Heart left ventricle (tissue), 16 donors: ENCODE data around the gene ULK4. TPM values are rescaled to one million over a fixed set of nuclear protein-coding genes. Genes with fewer than 3 reads are reported as not detected.

ENCODE experiments used
- ATAC-seq, 4 donors: fragments of 200-7000 bp; cut with Tn5 transposase; one replicate each; pipeline ENCODE4 v1.9.1; 2020 to 2022; ENCODE audit warnings: moderate library complexity in 4 of 4, mild to moderate bottlenecking in 3 of 4, moderate number of reproducible peaks in 1 of 4
- DNase-seq, 5 donors: peaks; one replicate each; pipeline ENCODE4 v3.0.0-alpha.2; 2020
- H3K27ac ChIP-seq, 12 donors: fragments of 200-600 bp; sonication (generic) in 4 of 12; one replicate each; pipeline versions ENCODE4 v1.5.0 to v1.8.0; 2016 to 2022; ENCODE audit warnings: mild to moderate bottlenecking in 2 of 12
- H3K27me3 ChIP-seq, 9 donors: fragments of 200-600 bp; sonication (generic) in 2 of 9; one replicate each; pipeline versions ENCODE4 v1.5.1 to v1.8.0; 2016 to 2022; ENCODE audit warnings: mild to moderate bottlenecking in 3 of 9
- H3K36me3 ChIP-seq, 9 donors: fragments of 200-600 bp; sonication (generic) in 2 of 9; one replicate each; pipeline versions ENCODE4 v1.5.0 to v1.8.0; 2018 to 2022; ENCODE audit warnings: mild to moderate bottlenecking in 2 of 9
- H3K4me1 ChIP-seq, 12 donors: fragments of 200-600 bp; sonication (generic) in 4 of 12; one replicate each; pipeline versions ENCODE4 v1.5.0 to v1.8.0; 2016 to 2022; ENCODE audit warnings: mild to moderate bottlenecking in 3 of 12
- H3K4me3 ChIP-seq, 12 donors: fragments of 200-600 bp; sonication (generic) in 4 of 12; one replicate each; pipeline versions ENCODE4 v1.5.0 to v1.8.0; 2017 to 2022; ENCODE audit warnings: mild to moderate bottlenecking in 9 of 12, moderate library complexity in 4 of 12
- H3K9me3 ChIP-seq, 12 donors: fragments of 200-600 bp; sonication (generic) in 4 of 12; one replicate each; pipeline versions ENCODE4 v1.5.0 to v1.8.0; 2016 to 2022; ENCODE audit warnings: mild to moderate bottlenecking in 1 of 12
- POLR2A ChIP-seq, 2 donors: fragments of 450-650 bp; IDR thresholded peaks; one replicate each; pipeline ENCODE4 v1.6.1; 2017; ENCODE audit warnings: antibody characterized with exemption in 2 of 2, mild to moderate bottlenecking in 2 of 2, moderate library complexity in 2 of 2
- WGBS, 4 donors: extraction: QIAGEN DNeasy Blood & Tissue Kit in 2 of 4; methylation state at CpG; one replicate each; pipeline versions ENCODE4 v1.1.5 to v1.1.7; 2013 to 2018; 5-methylcytosine and 5-hydroxymethylcytosine counted together
- intact Hi-C, 10 donors: fragments of 100-400 bp; cut with DNase I; formaldehyde crosslinking; loops; one replicate each; pipeline versions ENCODE4 v1.11.1 to v1.14.2; 2022
- polyA plus RNA-seq, 2 donors: library from polyadenylated mRNA; stranded (reverse); fragments of 200-250 nt; gene quantifications; one replicate each; pipeline ENCODE4 v1.2.3, GENCODE V29; 2013
- total RNA-seq, 9 donors: library from RNA; depleted of rRNA in 2 of 9; stranded (reverse); fragments of >200 nt in 2 of 9; fragmentation: NEBNext Ultra II Directional in 3 of 9; extraction: Animal tissue kit (Norgen Biotek cat#: 25700) in 3 of 9; gene quantifications; one replicate each; pipeline versions ENCODE4 v1.1.0 to v1.2.4, GENCODE V29; 2016 to 2023
- TF ChIP-seq, protein P1 (sequence below), 12 donors: fragments of 200-600 bp; sonication (generic) in 4 of 12; IDR thresholded peaks; one replicate each; pipeline versions ENCODE4 v1.5.0 to v1.8.0; 2018 to 2022; ENCODE audit warnings: antibody characterized with exemption in 12 of 12, mild to moderate bottlenecking in 5 of 12
- donor health status: ischemic (EF 13 %, LVEDD 7.1; RV severe dilation, severe dysfunction).
- donor health status: healthy with polysubstance abuse.
- donor health status: DM: no; HTN: yes; CAD: no.
- donor health status: DM: no; HTN: no; CAD: no.
- donor health status: ischemic (EF 25% LVEDD 6.9; RV normal size, moderate dysfunction).
- donor health status: ischemic (EF 25% LVEDD 5.7; RV mildly dilated, moderate dysfunction).
- donor health status: healthy.
- donor health status: DM: yes; HTN: yes; CAD: no.
- donor health status: ischemic (EF 35%, LVEDD 5.7; RV mildly dilated, moderate dysfunction).
- donor health status: nonischemic (EF 11% LVEDD 7.7; RV severe dilation, severe dysfunction).
- donor health status: DM: yes; HTN: yes; CAD: no.
- donor health status: PGD.
- donor health status: ischemic (EF 29% LVEDD 5.4; RV normal size, mild dysfunction).
- donor health status: nonischemic (EF 23%, LVEDD 6.1; RV moderate dilation, normal function).

The ULK4 gene
- total and polyA plus RNA-seq, 11 donors = 0.91 to 6.1 (median 2.1) TPM

DNA sequence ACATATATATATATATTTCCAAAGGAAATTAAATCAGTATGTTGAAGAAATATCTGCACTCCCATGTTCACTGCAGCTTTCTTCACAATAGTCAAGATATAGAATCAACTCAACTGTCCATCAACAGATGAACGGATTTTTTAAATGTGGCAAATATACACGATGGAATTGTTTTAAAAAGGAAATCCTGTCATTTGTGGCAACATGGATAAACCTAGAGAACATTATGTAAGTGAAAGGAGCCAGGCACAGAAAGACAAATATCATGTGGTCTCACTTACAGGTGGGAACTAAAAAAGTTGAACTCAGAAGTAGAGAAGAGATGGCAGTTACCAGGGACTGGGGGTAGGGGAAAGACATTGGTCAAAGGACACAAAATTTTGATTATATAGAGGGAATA lies 253.7 kb downstream of the ULK4 start:
- WGBS, 4 donors = 54 to 72% (median 64%) methylated on average over 2 of the region's 2 CpGs
- ATAC-seq (no peak), DNase-seq (no peak)
- intact Hi-C loops = no loop called here
- Histone ChIP-seq H3K27ac (no peak overlapping the region), H3K9me3 (no peaks in the 10 kb centered on the region), H3K36me3 (no peaks in the 10 kb centered on the region), H3K4me3 (no peak overlapping the region), H3K4me1 (peaks cover 0 to 10% (median 0%) of the 10 kb centered on the region in 12 donors), H3K27me3 (no peaks in the 10 kb centered on the region)
- no peak for TF ChIP-seq POLR2A (IDR thresholded peaks at IDR 0.05)
- TF ChIP-seq, protein P1, sequence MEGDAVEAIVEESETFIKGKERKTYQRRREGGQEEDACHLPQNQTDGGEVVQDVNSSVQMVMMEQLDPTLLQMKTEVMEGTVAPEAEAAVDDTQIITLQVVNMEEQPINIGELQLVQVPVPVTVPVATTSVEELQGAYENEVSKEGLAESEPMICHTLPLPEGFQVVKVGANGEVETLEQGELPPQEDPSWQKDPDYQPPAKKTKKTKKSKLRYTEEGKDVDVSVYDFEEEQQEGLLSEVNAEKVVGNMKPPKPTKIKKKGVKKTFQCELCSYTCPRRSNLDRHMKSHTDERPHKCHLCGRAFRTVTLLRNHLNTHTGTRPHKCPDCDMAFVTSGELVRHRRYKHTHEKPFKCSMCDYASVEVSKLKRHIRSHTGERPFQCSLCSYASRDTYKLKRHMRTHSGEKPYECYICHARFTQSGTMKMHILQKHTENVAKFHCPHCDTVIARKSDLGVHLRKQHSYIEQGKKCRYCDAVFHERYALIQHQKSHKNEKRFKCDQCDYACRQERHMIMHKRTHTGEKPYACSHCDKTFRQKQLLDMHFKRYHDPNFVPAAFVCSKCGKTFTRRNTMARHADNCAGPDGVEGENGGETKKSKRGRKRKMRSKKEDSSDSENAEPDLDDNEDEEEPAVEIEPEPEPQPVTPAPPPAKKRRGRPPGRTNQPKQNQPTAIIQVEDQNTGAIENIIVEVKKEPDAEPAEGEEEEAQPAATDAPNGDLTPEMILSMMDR (IDR thresholded peaks at IDR 0.05) = no peak

DNA sequence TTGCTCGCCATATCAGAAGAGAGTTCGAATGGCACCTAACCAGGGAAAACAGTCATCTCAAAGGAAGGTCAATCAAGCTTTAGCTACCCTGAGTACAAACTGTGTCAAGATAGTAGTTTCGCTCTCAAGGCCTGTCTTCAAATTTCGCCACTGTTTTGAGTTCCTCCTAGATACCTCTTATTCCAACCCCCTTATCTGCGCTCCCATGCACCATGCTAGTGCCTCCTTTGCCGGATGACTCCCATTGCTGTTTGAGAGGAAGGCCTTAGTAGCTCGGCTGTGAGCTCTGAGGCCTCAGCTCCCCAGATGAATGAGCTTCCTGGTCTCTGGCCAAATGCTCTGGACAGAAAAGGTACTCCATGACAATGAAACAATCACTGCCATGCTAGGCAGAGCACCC lies 256.0 kb downstream of the ULK4 start:
- H3K36me3 ChIP-seq = no peaks in the 10 kb centered on the region
- no peak for DNase-seq
- no peak overlapping the region for H3K27ac ChIP-seq
- 90 to 96% (median 95%) methylated on average over 7 of the region's 7 CpGs for WGBS, 4 donors
- no peaks in the 10 kb centered on the region for H3K27me3 ChIP-seq
- TF ChIP-seq POLR2A (IDR thresholded peaks at IDR 0.05) = no peak
- TF ChIP-seq, protein P1 (IDR thresholded peaks at IDR 0.05) = no peak
- no peak for ATAC-seq
- no peak overlapping the region for H3K4me3 ChIP-seq
- no peaks in the 10 kb centered on the region for H3K9me3 ChIP-seq
- no peaks in the 10 kb centered on the region for H3K4me1 ChIP-seq
- intact Hi-C loops = no loop called here

DNA sequence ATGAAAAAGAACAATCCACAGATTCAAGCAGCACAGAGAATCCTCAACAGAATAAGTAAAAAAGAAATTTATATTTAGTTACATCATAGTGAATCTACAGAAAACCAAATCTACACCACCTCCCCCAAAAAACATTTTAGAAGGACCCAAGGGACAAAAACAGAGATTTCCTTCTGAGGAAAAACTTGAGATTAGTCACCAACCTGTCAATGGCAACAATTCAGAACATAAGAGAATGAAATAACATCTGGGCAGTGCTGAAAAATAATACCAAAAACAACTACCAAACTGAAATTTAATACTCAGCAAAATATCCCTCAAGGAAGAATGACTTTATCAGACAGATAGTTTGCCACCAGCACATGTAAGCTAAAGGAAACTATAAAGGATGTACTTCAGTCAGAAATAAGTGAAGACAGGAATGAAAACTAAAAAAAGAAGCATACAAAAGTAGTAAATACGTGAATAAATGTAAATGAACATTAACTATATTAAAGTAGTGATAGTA lies 260.7 kb downstream of the ULK4 start:
- WGBS, 4 donors = 75 to 85% (median 76%) methylated on average over 1 of the region's 1 CpG
- intact Hi-C loops = no loop called here
- Histone ChIP-seq H3K4me1 (no peaks in the 10 kb centered on the region), H3K9me3 (no peaks in the 10 kb centered on the region), H3K4me3 (no peak overlapping the region), H3K27ac (no peak overlapping the region), H3K27me3 (no peaks in the 10 kb centered on the region), H3K36me3 (no peaks in the 10 kb centered on the region)
- ATAC-seq = no peak
- DNase-seq = no peak
- TF ChIP-seq, protein P1 (IDR thresholded peaks at IDR 0.05) = no peak
- TF ChIP-seq POLR2A (IDR thresholded peaks at IDR 0.05) = no peak

DNA sequence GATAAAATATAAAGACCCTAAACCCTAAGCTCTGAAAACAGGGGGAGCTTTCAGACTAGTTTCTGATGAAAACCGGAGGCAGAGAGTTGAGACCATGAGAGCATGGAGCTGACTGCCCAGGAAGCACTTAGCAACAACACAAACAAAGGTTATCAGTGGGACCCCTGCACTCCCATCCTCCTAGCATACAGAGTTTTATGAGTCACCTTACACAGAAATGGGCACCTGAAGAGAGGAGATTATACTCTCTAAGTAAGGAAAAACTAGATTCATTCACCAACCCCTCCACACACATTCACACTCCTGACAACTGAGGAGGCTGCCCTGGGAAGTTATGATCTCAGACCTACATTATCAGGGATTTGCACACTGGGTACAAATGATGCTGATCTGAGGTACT lies 261.7 kb downstream of the ULK4 start:
- Histone ChIP-seq H3K27me3 (no peaks in the 10 kb centered on the region), H3K9me3 (peaks cover 0 to 3% (median 0%) of the 10 kb centered on the region in 12 donors), H3K4me1 (no peaks in the 10 kb centered on the region), H3K4me3 (no peak overlapping the region), H3K27ac (no peak overlapping the region), H3K36me3 (no peaks in the 10 kb centered on the region)
- 94 to 100% (median 97%) methylated on average over 1 of the region's 1 CpG for WGBS, 4 donors
- intact Hi-C loops = no loop called here
- TF ChIP-seq, protein P1 (IDR thresholded peaks at IDR 0.05) = no peak
- TF ChIP-seq POLR2A (IDR thresholded peaks at IDR 0.05) = no peak
- DNase-seq (no peak), ATAC-seq (no peak)
